Measurements from ENCODE around the gene GIT1.

GIT1 gene, protein sequence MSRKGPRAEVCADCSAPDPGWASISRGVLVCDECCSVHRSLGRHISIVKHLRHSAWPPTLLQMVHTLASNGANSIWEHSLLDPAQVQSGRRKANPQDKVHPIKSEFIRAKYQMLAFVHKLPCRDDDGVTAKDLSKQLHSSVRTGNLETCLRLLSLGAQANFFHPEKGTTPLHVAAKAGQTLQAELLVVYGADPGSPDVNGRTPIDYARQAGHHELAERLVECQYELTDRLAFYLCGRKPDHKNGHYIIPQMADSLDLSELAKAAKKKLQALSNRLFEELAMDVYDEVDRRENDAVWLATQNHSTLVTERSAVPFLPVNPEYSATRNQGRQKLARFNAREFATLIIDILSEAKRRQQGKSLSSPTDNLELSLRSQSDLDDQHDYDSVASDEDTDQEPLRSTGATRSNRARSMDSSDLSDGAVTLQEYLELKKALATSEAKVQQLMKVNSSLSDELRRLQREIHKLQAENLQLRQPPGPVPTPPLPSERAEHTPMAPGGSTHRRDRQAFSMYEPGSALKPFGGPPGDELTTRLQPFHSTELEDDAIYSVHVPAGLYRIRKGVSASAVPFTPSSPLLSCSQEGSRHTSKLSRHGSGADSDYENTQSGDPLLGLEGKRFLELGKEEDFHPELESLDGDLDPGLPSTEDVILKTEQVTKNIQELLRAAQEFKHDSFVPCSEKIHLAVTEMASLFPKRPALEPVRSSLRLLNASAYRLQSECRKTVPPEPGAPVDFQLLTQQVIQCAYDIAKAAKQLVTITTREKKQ
- 68.0 to 183 (median 119) reads per million in 4 experiments for total RNA-seq

DNA sequence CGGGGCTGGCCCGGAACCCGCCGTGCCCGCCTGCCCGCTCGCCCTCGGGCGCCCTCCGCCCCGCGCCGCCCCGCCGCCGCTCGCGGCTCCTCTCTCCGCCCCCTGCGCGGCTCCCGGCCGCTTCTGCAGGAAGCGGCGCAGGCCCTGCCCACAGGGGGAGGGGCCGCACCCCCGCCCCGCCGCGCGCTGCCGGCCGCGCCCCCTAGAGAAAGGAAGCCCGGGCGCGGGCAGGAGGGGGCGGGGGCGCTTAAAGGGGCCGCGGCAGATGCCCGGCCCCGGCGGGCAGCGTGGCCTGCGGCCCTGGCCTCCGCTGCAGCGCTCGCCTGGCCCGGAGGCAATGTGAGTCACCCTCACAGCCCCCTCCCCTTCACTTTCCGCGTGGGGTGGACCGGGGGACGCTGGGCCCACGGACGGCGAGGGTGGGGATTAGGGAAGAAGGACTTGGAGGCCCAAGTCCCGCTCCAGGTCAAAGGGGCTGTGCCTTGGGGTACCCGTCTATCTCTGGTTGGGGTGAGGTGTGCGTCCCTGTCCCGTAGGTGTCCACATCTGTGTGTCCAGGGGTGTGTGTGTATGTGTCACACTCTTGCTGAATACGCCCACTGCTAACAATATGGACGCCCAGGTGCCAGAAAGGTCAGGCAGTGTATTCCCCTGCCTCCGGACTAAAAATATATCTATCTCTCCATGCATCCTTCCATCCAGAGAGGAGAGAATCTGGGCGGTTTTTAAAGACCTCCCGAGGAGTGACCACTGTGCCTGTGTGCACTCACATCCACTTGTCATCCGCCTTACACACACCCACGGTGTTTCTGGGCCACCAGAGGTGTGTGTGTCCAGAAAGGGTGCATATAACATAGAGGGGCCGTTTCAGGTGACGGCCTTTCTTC, at the start of gene GIT1:
Gene GIT1, minus strand, starts transcription at position 125 of the 887 bp plus-strand sequence. CDS start 270 bp downstream, outside the sequence.
- DNase-seq: peak; percentile 72

DNA sequence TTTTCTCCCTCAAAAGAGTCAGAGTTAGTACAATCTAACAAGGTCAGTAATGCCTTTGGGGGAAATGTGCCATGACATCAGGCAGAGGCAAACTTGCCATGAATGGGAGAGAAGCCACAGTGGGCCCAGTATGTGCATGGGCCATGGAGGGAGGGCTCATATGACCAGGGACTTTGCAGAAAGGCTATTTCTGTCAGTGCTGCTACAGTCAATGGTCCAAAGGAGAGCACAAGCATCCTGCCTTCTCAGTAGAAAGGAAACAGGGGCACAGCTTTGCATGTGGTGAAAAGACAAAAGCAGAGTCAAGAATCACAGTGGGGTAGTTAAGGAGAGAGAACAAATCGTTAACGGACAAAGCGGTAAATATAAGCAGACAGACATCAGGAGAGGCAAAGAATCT, 44.4 kb upstream of the GIT1 start:
- no peak for DNase-seq

DNA sequence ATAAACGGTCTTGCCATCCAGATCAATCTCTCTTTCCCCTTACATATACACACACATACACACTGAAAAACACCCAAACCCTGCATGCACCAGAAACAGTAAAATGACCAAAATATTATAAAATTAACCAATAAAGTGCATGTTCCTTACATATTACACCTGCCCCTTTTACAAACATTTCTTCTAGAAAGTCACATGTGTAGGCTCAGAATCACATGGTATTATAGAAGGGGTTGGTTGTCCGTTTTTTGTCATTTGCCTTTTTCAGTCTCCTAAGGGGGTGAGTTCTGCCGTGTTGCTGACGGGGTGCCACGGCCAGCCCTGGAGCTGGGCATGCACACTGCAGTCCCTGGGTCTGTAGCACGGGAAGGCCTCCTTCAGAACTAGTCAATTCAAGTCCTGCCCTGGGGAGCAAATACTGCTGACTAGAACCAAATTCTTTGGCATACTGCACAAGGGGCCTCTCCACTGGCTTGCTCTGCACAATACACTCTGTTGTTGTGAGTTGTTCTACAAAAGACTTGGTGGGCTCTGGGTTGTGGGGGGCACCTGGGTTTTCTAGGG, 41.3 kb upstream of the GIT1 start:
- DNase-seq: no peak

DNA sequence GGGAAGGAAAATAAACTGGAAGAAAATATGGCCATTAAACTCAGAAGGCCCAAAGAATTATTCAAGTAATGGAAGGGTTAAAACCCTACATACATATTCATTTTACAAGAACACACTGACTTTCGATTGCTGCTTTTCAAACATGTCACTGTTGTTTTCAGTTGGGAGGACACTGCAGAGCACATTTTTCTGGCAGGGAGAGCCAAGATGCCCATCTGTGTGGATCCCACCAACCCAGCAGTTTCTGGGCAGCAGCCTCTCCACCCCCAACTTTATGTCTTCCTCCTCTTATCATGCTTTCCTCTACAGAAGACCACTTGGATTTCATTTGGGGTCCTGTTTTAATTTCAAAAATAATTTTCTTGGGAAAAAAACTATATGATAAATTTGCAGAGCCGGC, 40.4 kb upstream of the GIT1 start:
- DNase-seq: no peak

DNA sequence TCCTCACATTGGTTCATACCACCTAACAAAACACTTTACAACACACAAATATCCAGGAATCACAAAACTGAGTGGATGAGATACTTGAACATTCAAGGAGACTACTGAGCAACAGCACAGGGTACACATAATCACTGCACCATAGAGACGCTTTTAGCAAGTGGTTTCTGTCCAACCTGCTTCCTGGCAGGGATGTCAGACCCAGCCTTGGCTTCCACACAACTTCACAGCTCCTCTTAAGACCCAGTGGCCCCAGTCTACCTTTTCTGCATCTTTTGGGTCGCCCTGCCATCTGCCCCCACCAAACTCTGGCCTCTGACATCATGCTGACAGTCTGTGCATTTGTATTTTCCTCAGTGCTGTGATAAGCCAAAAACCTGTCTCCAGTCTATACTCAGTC, 39.2 kb upstream of the GIT1 start:
- DNase-seq: no peak

DNA sequence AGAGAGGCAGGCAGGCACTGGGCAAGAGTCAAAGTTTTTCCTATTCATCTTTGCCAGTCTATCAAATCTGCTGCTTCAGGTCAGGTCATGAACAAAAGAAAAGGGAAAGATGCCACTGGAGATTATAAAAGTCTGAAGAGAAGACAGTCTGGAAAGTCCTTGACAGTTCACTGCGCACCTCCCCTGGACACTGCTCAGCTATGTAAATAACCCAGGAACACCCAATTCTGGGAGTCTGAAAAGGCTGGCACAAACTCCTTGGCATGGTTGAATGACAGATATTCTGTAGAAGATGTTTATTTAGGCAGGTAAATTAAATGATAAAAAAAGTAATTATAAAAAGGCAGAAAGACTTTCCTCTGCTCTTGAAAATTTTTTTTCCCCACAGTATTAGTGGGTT, 38.5 kb upstream of the GIT1 start:
- no peak for DNase-seq

DNA sequence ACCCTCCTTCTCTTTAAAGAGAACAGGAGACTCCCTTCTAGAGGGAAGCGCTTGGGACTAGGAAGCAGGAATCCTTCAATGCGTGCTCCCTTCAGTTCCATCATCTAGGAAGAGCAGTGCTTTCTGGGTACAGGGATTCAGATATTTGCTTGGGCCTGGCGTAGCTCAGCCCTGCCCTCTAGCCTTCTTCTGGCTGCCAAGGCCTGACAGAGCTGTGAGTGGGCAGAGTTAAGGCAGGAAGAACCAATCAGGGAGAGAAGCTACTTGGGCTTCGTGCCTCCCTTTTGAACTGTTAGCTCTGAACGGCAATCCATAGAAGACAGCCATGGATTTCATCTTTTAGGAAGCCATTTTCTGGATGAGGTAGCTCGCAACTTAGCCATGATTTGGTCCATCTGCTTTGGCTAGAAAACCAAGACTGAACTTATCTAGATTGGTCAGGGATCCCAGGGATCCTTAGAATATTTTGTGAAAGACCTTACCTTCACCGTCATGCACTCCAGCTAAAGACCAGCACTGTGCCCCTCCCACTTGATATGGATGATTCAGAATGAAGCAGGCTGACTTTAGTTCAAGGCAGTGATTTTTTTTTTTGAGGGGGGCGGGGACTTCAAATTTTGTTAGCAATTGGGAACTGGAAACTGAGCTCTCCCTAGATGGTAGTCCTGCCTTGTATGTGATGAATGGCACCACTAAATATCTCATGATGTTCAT, 35.7 kb upstream of the GIT1 start:
- no peak for DNase-seq

DNA sequence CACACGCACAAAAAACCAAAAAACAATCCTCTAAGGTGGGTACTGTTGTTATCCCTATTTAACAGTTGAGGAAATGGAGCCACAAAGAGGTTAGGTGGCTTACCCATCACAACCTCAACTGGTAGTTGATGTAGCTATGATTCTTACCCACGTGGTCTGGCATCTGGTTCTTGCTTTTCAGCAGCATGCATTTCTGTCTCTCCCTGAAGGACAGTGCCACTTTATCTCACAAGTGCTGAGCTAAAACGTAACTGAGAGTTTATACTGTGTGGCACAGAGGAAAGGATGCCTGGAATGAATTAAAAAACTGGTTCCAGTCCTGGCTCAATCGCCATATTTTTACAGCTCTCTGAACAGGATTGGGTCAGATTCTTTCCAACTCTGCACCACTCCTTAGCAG, 35.1 kb upstream of the GIT1 start:
- no peak for DNase-seq

DNA sequence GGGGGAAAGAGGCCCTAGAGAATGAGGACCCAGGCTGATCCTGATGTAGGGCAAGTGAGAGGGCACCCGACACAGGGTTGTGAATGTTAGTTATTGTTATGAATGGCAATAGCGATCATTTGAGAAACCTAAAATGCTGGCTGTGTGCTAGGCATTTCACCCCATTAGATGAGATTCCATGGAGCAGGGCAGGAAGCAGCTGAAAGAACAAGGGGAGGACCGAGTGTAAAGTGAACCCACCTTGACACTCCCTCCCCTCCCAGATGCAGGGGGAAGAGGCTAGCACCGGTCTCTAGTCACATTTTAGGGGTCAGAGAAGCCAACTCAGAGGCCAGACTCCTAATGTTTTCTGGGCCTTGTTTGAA, 33.8 kb upstream of the GIT1 start:
- no peak for DNase-seq

DNA sequence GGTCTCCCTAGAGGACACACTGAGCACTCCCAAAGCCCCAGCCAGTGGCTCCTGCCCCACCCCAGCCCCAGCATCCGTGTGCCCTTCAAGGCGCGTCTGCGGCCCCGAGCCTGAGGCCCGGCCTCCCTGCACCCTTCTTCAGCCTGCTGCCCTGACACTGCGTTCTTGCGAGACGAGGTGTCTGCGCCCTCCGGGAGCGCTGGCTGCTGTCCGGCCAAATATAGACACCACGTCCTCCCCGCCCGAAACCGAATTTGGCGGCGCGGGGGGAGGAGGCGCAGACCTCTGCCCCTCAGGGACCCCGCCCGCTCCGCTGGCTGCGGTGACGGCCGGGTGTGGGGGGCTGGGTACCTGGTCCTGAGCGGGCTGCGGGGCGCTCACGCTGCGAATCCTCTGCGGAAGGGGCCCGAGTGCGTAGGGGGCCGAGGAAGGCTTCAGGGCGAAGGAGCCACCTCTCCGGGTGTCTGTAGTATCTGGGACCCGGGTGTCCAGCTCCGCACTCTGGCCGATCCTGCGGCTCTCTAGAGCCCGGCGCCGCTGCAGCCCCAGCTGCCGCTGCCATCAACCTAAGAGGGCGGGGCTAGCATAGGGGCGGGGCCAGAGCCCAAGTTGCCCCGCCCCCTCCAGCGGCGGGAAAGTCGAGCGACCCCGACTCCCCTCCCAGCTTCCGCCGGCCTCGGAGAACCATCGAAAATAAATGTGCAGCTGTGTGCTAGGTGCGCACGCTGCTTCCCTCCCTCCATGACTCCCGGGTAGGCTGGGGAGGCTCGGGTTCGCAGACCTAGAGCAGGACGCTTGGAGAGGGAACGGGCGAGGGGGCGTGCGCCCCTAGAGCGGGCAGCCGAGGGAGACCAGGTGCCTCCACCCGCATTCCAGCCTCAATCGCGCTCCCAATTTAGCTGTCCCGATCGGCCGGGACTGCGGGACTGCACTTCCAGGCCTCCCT, 33.2 kb upstream of the GIT1 start, which contains the start of gene CORO6:
Gene CORO6, minus strand, starts transcription at position 576 of the 946 bp plus-strand sequence. CDS start 1,491 bp downstream, outside the sequence.
- DNase-seq: peak; percentile 71

DNA sequence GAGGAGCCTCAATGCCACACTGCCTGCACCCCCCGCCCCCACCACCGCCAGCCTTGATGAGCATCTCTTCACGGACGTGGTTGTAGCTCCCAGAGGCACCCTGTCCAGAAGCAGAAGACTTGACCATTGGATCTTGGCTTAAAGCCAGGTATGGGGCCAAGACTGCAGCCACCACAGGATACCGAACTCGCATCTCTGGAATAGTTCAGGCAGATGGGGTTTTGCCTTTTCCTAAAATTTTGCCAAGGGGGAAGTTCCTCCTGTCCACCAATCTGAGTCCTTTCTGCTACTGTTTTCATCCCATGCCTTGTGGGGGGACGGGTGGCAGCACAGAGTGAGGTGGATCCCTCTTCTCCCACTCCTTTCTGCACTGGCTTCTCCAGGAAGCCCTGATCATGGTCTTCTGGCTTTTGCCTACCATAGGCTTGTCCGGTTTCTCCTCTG, 32.3 kb upstream of the GIT1 start:
- no peak for DNase-seq

DNA sequence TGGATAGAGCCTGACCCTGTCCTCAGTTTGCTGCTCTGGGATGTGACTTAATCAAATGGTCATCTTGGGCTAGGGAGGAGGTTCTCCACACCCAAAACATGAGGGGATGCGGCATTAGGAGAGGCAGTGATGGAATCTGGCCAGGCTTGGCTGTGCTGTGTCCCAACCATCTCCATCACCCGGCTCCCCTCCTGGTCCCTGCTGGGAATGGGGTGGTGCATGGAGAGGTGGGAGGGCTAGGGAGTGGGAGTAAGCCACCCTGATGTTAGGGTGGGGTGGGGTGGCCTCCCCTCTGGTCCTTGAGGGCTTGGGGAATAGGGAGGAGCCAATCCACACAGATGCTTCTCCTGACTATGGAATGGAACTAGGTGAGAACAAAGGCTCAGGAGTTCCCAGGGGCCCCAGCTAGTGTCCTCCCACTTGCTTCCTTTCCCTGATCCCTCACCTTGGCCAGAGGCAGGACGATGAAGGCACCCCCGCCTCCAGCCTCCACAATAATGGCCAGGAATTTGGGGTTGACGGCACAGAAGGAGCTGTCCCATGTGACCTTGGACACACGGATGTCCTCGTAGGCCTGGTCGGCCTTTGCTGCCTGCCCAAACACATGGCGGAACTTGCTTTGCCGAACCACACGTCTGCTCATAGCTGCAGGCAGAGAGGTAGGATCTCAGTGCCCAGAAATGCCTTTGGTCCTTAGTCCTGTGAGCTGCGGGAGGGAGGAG, 31.5 kb upstream of the GIT1 start:
- no peak for DNase-seq

DNA sequence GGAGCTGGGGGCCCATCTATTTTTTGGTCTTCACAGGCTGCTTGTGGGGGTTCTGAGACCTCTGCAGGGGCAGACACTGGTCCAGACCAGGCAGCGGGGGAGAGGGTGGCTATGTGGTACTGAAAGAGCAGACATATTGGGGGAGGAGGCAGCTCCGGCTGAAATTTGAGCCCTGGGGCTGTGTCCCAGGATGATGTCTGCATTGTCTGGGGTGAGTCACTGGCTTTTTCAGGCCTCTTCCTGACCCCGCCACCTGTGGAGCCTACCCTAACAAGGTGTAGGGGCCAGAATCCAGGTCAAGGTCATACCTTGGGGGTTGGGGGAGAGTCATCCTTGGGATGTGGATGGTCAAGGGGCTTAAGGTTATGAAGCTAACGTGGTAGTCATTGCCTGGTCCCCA, 30.8 kb upstream of the GIT1 start:
- no peak for DNase-seq

DNA sequence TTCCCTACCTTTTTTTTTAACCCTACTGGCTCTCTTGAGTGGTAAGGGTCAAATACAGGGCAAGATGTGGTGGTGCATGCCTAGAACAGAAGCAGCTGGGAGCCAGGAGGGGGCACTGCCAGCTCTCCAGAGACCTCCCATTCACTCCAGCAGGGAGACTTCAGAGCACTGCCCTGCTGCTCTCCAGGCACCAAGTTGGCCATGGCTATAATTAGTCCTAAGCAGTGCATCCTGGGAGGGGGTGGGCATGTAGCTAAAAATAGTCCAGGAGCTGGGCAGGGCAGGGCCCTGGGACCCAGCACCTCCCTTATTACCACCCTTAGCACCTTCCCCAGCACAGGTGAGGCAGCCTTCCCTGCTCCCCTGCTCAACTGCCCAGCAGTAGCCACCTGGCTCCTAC, 29.8 kb upstream of the GIT1 start:
- DNase-seq: no peak

DNA sequence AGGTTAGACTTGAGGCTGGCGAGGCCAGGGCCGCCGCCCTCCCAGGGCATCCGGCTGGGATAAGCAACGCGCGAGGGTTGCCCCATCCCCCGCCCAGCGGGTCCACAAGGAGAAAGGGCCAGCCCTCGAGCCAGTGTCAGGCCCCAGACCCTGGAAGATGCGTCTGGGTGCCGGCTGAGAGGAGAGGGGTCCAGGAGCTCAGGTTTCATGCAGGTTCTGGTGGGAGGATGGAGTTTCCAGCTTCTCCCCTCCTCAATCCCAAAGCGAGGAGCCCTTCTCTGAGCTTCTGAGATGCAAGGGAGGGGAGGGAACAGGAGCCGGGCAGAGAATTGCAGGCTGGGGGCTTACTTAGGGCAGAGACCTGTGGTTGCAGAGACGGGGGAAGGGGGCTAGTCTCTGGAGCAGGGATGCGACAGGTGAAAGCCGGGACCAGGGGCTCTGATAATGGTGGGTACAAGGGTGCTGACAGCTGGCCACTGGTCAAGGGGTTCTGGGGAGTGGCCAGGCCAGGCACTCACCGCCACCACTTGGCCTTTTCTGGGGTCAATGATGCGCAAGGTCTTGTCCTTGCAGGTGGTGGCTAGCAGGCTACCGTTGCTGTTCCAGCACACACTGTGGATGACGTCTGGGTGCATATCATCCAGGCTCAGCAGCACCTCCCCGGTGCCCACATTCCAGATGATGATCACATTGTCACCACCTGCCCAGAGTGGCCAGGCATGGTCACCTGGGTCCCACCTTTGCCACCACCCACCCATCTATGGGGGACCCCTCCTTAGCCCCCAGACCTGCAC, 29.0 kb upstream of the GIT1 start:
- no peak for DNase-seq

DNA sequence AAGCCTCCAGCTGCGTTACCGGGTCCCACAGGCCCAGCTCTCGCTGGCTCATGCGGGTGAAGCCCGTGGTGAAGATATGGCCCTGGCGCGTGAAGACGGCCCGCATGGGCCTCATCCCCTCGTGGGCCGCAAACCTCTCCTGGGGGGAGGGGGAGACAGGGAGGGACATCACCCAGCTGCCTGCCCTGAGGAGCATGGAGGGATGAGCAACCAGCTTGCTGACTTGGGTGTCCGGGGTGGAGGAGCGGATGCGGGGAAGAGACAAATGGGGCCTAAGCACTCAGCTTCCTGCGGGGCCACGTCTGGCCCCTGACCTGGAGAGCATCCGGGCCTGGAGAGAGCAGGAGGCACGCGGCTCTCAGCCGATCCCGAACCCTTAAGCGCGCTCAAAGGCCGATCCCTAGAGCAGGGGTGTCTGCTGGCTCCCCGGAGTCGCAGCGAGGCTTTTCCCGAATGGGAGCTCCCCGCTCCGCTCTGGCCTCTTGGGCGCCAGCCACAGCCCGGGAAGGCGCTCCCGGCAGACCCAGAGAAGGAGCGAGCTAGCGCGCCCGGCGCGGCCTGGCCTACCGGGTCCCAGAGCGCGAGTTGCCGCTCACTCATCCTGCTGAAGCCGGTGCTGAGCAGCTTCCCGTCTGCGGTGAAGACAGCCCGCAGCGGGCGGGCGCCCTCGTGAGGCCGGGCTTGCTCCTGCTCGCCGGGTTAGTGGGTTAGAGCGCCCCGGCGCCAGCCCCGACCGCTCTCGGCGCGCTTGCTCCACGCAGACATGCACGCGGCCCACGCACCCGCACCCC, 28.2 kb upstream of the GIT1 start:
- peak; percentile 72 for DNase-seq

DNA sequence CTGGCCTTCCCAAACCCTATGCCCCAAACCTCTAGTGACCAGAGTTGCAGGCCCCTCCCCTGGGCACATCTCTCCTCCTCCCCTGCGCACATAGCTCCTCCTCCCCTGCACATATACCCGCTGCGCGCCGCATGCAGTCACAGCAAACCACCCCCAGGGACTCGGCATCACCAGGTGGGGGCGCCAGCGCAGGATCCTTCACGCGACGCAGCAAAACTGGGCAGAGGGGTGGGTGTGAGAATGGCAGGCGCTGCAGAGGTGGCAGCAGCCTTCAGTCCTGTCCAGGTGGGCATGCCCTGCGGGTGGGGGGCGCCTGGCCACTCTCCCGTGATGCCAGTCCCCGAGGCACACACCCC, 27.7 kb upstream of the GIT1 start:
- peak; percentile 81 for DNase-seq

DNA sequence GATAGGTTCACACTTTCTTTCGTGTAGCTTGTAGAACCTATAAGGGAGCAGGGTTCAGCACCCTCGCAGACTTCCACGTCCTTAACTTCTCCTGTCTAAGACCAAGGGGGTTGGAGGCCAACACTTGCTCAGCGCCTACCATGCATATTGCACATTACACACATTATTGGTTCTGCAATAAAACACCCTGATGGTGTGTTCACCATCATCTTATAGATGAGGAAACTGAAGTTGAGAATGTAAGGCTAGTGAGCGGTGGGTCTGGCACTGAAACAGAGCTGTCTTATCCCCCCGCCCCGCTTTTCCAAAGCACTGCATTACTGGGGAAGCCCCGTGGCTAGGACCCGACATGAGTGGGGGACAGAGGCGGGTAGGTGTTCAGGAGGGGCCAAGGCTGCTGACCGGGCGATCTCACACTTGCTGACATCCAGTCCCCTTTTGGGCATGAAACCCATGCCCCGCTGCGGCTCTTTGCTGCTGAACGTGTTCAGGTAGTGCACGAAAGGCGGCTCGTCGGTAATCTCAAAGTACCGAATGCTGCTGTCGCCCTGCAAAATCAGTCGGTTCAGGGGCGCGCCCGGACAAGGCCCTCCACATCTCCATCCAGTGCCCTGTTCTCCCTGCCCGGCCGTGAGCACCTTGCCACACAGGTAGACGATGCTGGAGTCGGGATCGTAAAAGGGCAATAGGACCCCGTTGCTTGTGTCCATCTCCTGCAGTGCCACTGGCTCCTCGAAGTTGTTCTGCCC, 27.0 kb upstream of the GIT1 start:
- DNase-seq: no peak
